ENCODE measurements around the gene ARPC5L.

ARPC5L gene

DNA sequence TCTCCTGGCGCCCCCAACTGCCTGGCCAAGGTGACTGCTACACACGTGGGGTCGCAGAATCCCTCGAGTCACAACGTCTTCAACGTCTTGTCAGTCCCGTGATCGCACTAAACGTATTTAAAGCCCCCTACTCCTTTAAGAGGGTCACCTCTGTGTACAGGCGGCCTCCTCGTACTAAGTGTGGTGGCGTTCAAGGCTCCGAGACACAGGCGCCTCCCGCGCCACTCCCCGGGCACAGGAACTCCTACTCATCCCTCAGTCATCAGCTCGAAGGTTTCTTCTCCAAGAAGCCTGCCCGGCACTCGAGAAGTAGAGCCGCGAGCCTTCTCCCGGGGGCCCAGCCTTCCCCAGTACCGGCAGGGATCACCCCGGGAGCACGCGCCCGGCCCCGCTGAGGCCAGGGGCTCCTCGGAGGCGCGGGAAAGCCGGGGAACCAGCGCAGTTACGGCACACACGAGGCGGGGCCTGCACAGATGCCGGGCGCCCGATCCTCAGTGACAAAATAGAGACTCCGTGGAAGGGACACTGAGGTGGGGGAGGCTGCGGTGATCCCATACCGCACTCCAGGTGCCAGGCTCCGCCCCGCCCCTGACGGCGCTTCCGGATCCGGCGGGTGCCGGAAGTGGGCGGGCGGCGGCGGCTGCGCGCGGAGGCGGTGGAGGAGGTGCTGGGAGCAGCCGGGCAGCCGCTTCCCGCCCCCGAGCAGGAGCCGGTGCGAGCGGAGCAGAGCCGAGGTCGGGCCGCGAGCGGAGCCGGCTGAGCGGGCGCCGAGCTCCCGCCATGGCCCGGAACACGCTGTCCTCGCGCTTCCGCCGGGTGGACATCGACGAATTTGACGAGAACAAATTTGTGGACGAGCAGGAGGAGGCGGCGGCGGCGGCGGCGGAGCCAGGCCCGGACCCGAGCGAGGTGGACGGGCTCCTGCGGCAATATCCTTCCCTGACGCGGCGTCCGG is 6.9 kb downstream of the ARPC5L start:
- TF ChIP-seq, protein P1, sequence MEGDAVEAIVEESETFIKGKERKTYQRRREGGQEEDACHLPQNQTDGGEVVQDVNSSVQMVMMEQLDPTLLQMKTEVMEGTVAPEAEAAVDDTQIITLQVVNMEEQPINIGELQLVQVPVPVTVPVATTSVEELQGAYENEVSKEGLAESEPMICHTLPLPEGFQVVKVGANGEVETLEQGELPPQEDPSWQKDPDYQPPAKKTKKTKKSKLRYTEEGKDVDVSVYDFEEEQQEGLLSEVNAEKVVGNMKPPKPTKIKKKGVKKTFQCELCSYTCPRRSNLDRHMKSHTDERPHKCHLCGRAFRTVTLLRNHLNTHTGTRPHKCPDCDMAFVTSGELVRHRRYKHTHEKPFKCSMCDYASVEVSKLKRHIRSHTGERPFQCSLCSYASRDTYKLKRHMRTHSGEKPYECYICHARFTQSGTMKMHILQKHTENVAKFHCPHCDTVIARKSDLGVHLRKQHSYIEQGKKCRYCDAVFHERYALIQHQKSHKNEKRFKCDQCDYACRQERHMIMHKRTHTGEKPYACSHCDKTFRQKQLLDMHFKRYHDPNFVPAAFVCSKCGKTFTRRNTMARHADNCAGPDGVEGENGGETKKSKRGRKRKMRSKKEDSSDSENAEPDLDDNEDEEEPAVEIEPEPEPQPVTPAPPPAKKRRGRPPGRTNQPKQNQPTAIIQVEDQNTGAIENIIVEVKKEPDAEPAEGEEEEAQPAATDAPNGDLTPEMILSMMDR (IDR thresholded peaks at IDR 0.05; ENCODE audit: low read depth, low read length), result peak; percentile 44
- in situ Hi-C loops (cut with HindIII; ENCODE audit: low sequenced_read_pairs), result no loop called here
- peak; percentile 81 for DNase-seq (ENCODE audit: low read depth, low spot score)
- peak overlapping the region; percentile 95 for H3K4me3 ChIP-seq (ENCODE audit: low read depth, low read length)

DNA sequence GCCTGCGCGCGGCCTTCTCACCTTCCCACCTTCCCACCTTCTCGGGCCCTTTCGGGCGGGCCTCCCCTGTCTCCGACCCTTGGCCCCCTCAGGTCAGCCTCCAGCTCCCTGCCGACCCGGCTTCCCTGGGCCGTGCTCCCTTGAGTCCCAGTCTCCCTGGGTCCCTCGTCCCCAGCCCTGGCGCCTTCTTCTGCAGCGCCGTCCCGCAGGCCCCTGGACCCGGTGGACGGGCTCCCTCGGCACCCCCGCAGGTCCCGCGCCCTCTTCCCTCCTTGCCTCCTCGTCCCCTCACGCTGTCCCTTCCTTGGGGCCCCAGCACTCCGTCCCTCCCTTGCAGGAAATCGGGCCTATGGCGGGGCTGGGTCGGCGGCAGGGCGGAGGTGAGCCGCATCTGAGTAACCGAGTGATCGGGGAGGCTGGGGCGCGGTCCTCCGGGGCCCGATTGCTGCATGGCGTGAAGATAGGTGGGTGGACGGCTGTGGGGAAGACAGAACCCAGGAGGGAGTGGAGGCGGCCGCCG is 7.6 kb downstream of the ARPC5L start:
- peak overlapping the region; percentile 95 for H3K4me3 ChIP-seq (ENCODE audit: low read depth, low read length)
- in situ Hi-C loops (cut with HindIII; ENCODE audit: low sequenced_read_pairs), result no loop called here
- DNase-seq (ENCODE audit: low read depth, low spot score), result no peak
- TF ChIP-seq, protein P1 (IDR thresholded peaks at IDR 0.05; ENCODE audit: low read depth, low read length), result no peak

DNA sequence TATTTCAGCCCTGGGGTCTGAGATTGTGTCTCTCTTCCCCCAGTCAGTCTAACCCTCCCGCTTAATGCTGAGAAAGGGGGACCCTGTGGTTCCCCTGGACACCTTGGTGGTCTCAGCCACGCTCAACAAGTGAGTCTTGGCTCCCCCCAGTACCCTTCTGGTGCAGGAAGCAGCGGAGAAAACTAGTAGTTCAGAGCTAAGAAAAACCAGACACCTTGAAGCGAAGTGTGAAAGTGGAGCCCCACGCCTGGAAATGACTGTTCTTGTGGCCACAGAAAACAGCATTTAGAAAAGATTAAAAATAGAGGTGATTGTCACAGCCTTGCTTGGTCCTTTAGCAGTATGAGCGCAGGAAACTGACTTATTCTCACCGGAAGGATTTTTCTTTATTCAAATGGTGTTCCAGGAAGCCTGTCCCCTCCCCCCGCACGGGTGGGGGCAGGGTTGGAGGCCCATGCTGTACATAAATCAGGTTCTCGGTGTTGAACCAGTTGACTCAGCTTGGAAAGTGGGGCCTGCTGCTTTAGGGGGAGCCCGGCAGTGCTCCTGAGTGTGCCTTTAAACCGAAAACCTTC is 8.1 kb downstream of the ARPC5L start:
- peak; percentile 53 for DNase-seq (ENCODE audit: low read depth, low spot score)
- TF ChIP-seq, protein P1 (IDR thresholded peaks at IDR 0.05; ENCODE audit: low read depth, low read length), result no peak
- in situ Hi-C loops (cut with HindIII; ENCODE audit: low sequenced_read_pairs), result no loop called here
- H3K4me3 ChIP-seq (ENCODE audit: low read depth, low read length), result peak overlapping the region; percentile 95

DNA sequence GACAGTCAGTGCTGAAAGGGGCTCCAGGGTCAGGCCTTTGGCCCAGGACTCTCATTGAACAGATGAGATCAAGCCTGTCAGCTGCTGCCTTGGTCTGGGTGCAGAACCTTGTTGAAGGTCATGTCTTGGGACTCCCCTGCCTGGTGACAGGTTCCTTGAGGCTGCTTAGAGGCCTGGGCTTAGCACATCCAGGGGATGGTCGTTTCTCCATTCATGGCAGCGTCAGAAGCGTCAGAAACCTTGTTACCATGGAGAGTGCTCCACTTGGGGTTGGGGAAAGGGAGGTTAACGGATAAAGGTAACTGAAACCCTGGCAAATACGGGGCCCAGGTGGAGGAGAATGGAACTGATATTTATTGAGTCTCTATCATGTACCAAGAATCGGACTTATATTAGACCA is 8.8 kb downstream of the ARPC5L start:
- in situ Hi-C loops (cut with HindIII; ENCODE audit: low sequenced_read_pairs), result no loop called here
- DNase-seq (ENCODE audit: low read depth, low spot score), result no peak
- peak overlapping the region; percentile 95 for H3K4me3 ChIP-seq (ENCODE audit: low read depth, low read length)
- TF ChIP-seq, protein P1 (IDR thresholded peaks at IDR 0.05; ENCODE audit: low read depth, low read length), result no peak

DNA sequence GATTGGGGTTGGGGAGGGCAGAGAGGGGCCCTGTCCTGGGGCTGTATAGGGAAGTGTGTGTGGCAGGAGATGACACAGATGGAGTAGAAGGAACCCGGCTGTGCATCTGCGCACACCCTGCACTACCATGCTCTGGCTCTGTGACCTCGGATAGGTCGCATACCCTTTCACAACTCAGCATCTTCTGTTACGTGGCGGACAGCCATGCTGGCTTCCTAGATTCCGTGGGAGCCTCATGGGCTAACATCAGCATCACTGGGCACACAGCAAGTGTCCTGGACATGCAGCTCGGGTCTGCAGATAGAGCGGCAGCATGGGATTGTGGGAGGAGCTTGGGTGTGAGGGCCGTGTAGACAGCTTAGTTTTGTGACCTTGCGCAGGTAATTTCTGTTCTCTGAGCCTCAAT is 9.2 kb downstream of the ARPC5L start:
- TF ChIP-seq, protein P1 (IDR thresholded peaks at IDR 0.05; ENCODE audit: low read depth, low read length), result no peak
- no peak for DNase-seq (ENCODE audit: low read depth, low spot score)
- H3K4me3 ChIP-seq (ENCODE audit: low read depth, low read length), result no peak overlapping the region
- in situ Hi-C loops (cut with HindIII; ENCODE audit: low sequenced_read_pairs), result no loop called here

DNA sequence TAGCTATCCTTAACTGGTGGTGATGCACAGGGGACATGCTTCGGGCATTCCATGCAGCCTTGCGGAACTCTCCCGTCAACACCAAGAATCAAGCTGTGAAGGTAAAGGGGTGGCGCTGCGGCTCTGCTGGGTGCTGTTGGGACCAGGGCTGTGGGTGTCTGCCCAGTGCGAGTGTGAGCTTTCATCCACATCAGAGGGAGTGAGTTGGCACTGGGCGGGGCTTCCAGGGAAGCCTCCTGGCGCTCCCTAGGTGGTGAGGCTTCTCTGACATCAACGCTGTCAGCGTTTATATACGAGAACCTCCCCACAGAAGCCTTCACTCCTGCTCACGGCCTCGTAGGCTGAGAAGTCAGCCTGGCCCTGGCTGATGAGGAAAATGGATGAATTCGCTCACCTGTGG is 11.7 kb downstream of the ARPC5L start:
- no peak for DNase-seq (ENCODE audit: low read depth, low spot score)
- in situ Hi-C loops (cut with HindIII; ENCODE audit: low sequenced_read_pairs), result no loop called here

More for the DNA sequence above, 11.7 kb downstream of the ARPC5L start:
- no peak overlapping the region for H3K4me3 ChIP-seq (ENCODE audit: low read depth, low read length)
- TF ChIP-seq, protein P1 (IDR thresholded peaks at IDR 0.05; ENCODE audit: low read depth, low read length), result no peak

Measured in astrocyte of the spinal cord (primary cell).